Measurements from ENCODE around the gene C21orf58. TPM values are rescaled to one million over a fixed set of nuclear protein-coding genes. Genes with fewer than 3 reads are reported as not detected.

The C21orf58 gene
- total RNA-seq, 1 experiment from 2014 or later = 12.7 TPM

DNA sequence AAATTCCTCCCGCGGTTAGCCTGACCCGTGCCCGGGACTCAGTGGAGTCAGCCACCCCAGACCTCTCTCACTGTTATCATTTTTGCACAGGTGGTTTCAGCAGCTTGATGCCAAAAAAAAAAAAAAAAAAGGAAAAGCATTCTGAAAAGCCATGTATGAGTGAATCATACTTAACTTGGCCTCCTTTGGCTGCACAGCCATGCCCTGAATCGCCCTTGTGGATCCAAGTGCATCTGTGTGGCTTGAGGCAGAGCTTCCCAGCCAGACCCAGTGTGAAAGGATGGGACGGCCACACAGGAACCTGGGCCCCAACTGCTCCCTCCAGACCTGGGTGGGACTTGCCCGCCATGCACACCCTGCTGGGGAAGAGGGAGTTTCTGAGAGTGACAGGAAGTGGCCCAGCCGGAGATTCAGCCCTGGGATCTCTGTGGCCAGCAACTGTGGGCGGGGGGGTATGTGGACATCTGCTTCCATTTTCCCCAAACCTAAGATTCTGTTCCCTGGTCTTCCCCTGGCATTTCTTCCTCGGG lies 29.0 kb downstream of the C21orf58 start:
- in situ Hi-C loops (cut with HindIII; ENCODE audit: low pct_unique_long_range_greater_than_20kb, low sequenced_read_pairs) = no loop called here

DNA sequence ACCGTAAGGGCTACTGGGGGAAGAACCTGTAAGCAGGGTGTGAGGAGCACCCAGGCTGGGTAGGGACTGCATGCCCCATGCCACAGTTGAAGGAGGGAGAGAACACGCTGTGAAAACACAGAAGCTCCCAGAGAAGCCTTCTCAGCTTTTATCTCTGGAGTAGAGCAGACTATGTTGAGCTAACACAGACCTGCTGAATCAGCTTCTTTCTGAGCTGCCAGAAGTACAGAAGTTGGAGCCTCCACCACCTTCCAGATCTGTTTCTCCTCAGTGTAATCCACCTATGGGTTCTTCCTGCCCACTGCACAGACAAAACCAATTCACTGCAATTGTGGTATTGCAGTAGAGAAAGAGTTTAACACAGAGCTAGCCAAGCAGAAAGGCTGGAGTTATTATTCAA lies 32.1 kb downstream of the C21orf58 start:
- H3K36me3 ChIP-seq (ENCODE audit: control insufficient read depth, insufficient read depth, low read length) = peaks cover 2% of the 10 kb centered on the region; the same call in 1 of the 2 replicates
- TF ChIP-seq TCF7L2 (IDR thresholded peaks at IDR 0.05; ENCODE audit: low read depth, low read length) (no peak), POLR2AphosphoS5 (IDR thresholded peaks at IDR 0.05; ENCODE audit: low read depth, low read length) (no peak), SIN3A (IDR thresholded peaks at IDR 0.05; ENCODE audit: borderline replicate concordance, insufficient read depth, low read depth, low read length) (no peak)
- TF ChIP-seq, protein P1, sequence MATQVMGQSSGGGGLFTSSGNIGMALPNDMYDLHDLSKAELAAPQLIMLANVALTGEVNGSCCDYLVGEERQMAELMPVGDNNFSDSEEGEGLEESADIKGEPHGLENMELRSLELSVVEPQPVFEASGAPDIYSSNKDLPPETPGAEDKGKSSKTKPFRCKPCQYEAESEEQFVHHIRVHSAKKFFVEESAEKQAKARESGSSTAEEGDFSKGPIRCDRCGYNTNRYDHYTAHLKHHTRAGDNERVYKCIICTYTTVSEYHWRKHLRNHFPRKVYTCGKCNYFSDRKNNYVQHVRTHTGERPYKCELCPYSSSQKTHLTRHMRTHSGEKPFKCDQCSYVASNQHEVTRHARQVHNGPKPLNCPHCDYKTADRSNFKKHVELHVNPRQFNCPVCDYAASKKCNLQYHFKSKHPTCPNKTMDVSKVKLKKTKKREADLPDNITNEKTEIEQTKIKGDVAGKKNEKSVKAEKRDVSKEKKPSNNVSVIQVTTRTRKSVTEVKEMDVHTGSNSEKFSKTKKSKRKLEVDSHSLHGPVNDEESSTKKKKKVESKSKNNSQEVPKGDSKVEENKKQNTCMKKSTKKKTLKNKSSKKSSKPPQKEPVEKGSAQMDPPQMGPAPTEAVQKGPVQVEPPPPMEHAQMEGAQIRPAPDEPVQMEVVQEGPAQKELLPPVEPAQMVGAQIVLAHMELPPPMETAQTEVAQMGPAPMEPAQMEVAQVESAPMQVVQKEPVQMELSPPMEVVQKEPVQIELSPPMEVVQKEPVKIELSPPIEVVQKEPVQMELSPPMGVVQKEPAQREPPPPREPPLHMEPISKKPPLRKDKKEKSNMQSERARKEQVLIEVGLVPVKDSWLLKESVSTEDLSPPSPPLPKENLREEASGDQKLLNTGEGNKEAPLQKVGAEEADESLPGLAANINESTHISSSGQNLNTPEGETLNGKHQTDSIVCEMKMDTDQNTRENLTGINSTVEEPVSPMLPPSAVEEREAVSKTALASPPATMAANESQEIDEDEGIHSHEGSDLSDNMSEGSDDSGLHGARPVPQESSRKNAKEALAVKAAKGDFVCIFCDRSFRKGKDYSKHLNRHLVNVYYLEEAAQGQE (IDR thresholded peaks at IDR 0.05; ENCODE audit: insufficient read depth in 1 of 2, low read depth in 2 of 2, low read length in 1 of 2) = no peak
- TF ChIP-seq, protein P2, sequence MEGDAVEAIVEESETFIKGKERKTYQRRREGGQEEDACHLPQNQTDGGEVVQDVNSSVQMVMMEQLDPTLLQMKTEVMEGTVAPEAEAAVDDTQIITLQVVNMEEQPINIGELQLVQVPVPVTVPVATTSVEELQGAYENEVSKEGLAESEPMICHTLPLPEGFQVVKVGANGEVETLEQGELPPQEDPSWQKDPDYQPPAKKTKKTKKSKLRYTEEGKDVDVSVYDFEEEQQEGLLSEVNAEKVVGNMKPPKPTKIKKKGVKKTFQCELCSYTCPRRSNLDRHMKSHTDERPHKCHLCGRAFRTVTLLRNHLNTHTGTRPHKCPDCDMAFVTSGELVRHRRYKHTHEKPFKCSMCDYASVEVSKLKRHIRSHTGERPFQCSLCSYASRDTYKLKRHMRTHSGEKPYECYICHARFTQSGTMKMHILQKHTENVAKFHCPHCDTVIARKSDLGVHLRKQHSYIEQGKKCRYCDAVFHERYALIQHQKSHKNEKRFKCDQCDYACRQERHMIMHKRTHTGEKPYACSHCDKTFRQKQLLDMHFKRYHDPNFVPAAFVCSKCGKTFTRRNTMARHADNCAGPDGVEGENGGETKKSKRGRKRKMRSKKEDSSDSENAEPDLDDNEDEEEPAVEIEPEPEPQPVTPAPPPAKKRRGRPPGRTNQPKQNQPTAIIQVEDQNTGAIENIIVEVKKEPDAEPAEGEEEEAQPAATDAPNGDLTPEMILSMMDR (IDR thresholded peaks at IDR 0.05) = no peak

More for the DNA sequence above, 29.0 kb downstream of the C21orf58 start:
- TF ChIP-seq TCF7L2 (IDR thresholded peaks at IDR 0.05; ENCODE audit: low read depth, low read length) (no peak), POLR2AphosphoS5 (IDR thresholded peaks at IDR 0.05; ENCODE audit: low read depth, low read length) (no peak), SIN3A (IDR thresholded peaks at IDR 0.05; ENCODE audit: borderline replicate concordance, insufficient read depth, low read depth, low read length) (no peak)
- TF ChIP-seq, protein P1 (IDR thresholded peaks at IDR 0.05; ENCODE audit: insufficient read depth in 1 of 2, low read depth in 2 of 2, low read length in 1 of 2) = no peak
- TF ChIP-seq, protein P2 (IDR thresholded peaks at IDR 0.05) = no peak
- Histone ChIP-seq H3K27ac (ENCODE audit: low read length) (0 out of 2 replicates have a peak overlapping the region, but pooled peaks have one; percentile 29), H3K4me1 (ENCODE audit: control insufficient read depth, insufficient read depth, low read length) (peaks cover 5% of the 10 kb centered on the region), H3K36me3 (ENCODE audit: control insufficient read depth, insufficient read depth, low read length) (no peaks in the 10 kb centered on the region), H3K9me3 (ENCODE audit: control insufficient read depth, insufficient read depth, low read depth, low read length) (no peaks in the 10 kb centered on the region; the same call in 1 of the 2 replicates), H3K4me3 (ENCODE audit: low read depth in 2 of 2, low read length in 2 of 2) (no peak overlapping the region), H3K27me3 (ENCODE audit: control insufficient read depth, insufficient read depth, low read length) (no peaks in the 10 kb centered on the region)
- ATAC-seq = peak; percentile 87
- no peak for DNase-seq (ENCODE audit: low read depth, low spot score)
- intact Hi-C loops (cut with micrococcal nuclease; ENCODE audit: unreplicated experiment) = no loop called here
- BruUV-seq (replicated peaks) = no TSS peak
- ChIA-PET CTCF (no interaction called here), POLR2A (no interaction called here)

More for the DNA sequence above, 32.1 kb downstream of the C21orf58 start:
- Histone ChIP-seq H3K4me3 (ENCODE audit: low read depth in 2 of 2, low read length in 2 of 2) (no peak overlapping the region), H3K27me3 (ENCODE audit: control insufficient read depth, insufficient read depth, low read length) (no peaks in the 10 kb centered on the region), H3K4me1 (ENCODE audit: control insufficient read depth, insufficient read depth, low read length) (peaks cover 11% of the 10 kb centered on the region), H3K9me3 (ENCODE audit: control insufficient read depth, insufficient read depth, low read depth, low read length) (no peaks in the 10 kb centered on the region; the same call in 1 of the 2 replicates), H3K27ac (ENCODE audit: low read length) (no peak overlapping the region)
- in situ Hi-C loops (cut with HindIII; ENCODE audit: low pct_unique_long_range_greater_than_20kb, low sequenced_read_pairs) (no loop called here), intact Hi-C loops (cut with micrococcal nuclease; ENCODE audit: unreplicated experiment) (no loop called here)
- ATAC-seq (no peak), DNase-seq (ENCODE audit: low read depth, low spot score) (no peak)
- no TSS peak for BruUV-seq (replicated peaks)
- POLR2A ChIA-PET = no interaction called here
- CTCF ChIA-PET = interaction anchor here (0.6 kb wide), 1 partner anchor 76 kb away, joined by 4 read pairs; no protein-coding TSS in a partner anchor

Data from Panc1 (cell line).